OCI-M1 (cell line): ENCODE measurements around the gene FRMD5.
"Not testable (repeated sequence)": the region's sequence is repeated elsewhere in the genome, so short reads cannot be mapped to it uniquely, and the experiment has no call there.

Source experiments
- DNase-seq: peaks from one replicate; lab custom pipeline; 2025; lab: John Stamatoyannopoulos, UW

FRMD5 gene

DNA sequence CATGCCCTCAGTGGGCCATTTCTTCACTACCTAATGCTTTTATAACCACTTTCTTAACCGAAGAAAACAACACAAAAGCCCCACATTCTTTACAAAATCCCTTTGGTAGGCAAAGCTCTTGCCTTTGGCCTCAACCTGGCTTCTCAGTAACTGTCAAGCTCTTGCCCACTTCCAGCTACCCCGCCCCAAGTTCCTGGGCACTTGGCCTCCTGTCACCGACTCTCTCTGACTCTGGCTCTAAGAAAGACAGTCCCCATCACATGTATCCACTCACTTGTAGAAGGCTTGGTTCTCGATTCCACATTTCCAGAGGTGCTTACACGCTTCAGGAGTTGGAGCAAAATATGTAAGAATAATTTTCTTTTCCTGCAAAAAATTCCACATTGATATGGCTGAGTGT, 307.2 kb downstream of the FRMD5 start:
- DNase-seq = no peak

DNA sequence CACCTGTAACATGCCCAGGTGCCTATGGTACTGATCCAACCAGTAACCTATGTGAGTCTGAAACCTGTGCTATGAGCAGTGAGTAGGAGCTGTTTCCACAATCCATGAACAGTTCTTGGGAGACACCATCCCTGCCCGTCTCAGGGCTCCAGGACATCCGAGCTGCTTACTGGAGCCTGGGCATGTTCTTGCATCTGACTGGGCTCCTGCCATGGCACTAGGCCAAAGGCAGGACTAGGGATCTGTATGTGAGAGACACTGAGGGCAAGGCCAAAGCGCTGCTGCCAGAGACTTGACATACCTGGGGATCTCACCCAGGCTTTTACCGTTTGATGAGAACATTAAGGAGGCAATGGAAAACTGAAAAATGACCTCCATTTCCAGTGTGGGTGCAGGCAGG, 308.5 kb downstream of the FRMD5 start:
- no peak for DNase-seq

DNA sequence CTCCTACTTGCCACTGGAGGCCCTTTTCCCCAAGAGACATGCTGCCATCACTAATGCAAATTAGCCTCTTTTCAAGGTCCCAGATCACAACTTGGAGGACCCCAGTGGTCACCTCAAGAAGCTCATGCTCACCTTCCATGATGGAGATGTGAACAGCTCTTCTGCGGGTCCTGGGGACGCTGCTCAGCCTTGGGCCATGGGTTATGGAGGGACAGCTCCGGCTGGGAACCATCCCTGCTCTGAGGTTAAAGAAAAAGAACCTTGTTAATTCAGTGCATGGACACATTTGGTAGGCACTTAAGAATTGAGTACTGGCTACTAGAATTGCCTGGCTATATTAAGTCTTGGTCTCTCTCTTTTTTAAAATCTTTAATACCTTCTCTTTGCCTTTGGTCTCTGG, 311.5 kb downstream of the FRMD5 start:
- no peak for DNase-seq

DNA sequence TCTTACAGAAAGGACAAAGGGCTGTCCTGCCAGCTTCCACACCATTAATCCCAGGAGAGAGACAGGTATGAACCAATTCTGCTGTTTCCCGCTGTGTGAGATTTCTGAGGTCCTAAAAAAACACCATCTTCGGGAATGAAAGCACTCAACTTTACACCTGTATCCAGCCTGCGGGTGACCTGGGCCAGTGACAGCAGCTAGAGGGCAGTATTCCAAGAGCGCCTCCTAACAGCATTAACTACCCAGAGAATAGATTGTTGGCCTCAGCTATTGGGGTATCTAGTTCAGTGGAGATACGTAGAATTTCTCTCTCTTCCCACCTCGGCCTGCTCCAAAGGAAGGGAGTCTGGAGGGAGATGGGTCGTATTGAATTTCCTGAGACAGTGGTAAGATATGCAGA, 313.1 kb downstream of the FRMD5 start:
- DNase-seq = no peak

DNA sequence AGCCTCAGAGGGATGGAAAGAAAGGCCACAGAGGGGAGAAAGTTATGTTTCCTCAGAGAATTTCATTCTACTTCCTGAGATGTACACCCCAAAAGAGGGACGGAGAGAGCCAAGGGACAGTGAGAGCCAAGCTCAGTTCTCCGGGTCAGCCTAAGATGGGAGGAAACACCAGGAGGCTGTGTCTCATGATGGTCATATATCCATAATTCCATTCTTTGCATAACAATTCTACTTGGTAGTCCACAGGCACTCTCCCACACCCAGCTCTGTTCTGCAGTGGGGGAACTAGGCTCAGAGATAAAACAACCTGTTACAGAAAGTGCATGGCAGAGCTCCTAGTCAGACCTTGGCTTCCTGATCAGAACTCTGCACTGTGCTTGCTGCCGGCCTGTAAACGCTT, 313.8 kb downstream of the FRMD5 start:
- no peak for DNase-seq

DNA sequence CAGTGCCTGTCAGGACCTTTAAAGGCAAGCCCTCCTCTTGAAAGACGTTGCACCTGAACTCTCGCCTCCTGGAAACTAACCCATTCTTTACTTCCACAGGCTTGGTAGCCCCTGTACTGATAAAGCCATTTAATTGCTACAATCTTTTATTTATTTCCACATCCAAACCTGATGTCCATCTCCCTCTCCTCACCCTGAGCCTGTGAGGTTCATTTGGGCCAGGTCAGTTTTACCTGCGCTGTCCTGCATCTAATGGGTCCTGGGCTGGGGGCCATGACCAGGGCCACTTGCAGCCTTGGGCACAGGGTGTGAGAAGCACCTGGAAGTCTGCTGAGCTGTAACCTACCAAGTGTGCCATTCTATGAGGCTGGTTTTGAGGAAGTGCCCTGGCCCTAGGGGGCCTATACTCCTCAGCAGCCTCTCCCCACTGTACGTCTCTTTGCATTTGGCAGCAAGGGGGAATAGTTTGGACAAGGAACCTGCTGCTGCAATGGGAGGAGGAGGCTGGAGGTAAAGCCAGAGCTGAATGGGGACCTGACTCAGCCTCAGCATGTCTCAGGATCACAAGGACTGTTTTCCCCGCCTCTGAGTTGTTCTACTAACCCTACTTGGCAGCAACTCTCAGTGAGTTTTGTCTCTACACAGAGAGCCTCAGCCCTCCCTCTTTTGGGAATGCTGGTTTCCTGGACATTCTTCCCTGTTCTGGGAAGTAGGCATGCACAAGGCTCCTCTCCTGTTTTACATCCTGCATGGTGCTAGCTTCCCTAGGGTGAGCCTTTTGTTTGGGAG, 314.5 kb downstream of the FRMD5 start:
- no peak for DNase-seq

DNA sequence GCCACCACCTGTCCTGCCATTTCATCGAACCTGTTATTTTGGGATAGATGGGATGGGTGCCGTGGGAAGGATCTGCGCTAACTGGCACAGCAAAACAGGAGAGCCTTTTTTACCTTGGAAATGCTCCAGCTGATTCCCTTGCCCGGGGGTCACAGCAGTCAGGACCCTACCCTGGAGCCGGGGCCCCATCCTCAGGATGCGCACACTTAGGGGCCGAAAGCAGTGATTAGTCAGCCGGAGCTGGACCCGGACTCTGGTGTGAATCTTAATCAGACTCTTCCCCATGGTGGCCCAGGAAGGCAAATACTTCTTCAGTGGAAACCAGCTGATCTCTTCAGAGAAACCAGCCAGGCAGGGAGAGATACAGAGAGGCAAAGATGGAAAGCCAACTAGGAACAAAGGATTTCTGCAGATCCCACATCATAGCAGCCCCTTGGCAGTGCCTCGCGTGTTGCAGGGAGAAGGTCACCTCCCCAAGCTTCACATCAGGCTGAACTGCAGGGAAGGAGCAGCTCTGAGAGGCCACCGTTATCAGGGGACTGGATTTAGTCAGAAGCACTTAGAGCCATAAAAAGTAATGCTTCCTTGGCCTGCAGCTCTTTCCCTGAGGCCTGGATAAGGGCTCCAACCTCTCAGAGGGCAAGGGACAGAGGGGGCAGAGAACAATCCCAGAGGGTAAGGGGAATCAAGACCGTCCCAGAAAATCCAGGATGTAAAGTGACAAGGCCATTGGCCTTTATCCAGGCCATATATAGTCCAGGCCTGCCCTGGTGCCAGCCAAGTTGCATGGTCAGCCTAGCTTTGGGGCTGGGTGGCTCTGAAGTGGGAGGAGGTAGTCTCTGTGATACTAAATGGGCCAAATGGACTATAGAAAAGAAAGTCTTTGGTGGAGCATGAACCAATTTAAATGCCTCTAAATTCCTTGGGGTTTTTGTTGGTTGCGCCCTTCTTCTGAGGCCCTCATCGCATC, 315.4 kb downstream of the FRMD5 start:
- DNase-seq = no peak

DNA sequence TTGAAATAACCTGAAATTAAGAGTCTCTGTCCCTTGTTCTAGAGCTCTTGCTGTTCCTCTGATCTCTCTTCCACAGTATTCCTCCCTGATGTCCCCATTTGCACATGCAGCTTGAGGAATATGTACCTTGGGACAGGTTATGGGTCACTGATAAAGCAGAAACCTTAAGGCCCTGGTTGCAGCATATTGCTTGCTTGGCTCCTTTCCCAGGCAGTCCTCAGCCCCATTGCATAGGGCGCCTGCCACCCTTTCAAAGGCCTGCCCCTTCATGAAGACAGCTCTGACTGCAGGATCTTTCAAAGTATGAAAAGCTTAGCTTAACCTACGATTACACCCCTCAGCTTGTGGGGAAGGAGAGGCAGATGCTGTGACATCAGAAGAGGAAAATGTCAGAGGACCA, 316.6 kb downstream of the FRMD5 start:
- no peak for DNase-seq

DNA sequence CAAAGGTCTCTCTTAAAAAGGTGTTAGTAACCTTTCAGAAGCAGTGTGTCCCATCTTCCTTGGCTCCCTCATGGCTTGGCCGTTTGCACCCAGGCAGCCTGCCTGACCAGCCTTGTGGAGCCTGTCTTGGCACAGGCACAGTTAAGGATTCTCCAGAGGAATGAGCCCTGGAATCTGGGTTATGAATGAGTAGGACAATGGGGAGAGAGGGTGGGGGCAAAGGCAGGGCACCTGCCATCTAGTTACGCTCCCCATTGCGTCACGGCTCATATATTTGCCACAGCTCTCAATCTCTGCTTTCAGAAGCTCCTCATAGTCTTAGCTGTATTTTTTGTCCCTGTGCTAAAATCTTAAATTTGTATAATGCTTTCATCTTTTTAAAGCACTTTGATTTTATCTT, 317.7 kb downstream of the FRMD5 start:
- DNase-seq = no peak

DNA sequence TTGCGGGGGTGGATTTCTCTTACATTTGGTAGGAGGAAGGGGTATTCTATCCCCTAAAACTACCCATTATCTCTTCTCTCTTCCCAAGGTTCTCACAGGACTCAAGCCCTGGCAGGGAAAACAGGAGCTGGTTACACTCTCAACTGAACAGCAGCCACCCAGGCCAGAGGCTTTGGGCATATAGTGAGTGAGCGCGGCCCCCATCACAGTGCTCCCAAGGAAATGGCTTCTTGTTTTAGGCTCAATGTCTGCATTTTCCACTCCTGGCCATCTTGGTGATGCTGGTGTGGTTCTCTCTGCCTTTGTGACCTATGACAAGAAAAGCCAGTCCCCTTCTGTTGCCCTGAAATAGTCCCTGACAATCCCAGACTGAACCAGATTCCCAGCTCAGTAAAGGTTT, 318.2 kb downstream of the FRMD5 start:
- DNase-seq = no peak

DNA sequence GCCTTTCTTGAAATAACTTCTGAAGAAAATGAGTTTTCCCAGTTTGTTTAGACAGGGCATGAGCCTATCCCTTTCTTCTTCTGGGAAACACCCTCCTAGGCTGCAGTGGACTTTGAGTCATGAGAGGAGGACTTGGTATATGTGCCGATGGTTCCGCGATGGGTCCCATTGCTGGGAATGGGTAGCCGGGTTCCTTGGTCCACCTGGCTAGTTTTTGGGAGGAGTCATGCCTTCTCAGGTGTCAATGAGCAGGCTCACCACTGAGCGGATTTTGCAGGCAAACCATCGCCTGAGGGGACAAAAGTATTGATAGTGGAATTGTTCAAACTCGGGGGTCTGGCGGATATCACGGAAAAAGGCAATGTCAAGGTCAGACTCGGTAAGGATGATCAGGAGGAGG, 321.4 kb downstream of the FRMD5 start:
- no peak for DNase-seq

DNA sequence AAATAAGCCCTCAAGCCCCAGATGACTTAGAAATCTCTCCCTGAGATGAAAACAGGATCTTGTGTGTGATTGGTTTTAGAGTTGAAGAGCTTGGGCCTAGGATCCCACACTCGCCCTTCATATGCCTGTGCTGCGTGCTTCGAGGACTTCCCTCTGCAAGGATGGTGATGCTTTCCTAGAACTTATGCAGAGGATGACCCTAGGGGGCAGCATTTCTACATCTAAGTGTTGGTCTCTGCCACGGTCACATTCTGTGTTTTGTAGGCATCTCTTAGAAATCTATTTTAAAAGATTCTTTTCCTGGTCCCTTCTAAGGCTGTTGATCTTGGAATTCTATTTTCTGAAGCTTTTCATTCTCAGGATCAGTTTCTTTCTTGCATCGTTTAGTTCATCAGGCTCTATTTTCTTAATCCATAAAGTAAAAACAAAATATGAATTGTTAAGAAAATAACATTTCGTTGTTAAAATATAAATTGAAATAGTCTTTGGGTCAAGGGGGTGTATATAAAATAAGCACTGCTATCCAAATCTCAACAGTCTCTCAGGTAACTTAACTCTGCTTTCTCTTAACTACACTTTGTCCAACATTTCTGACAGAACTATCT, 322.6 kb downstream of the FRMD5 start:
- peak; percentile 51 for DNase-seq

DNA sequence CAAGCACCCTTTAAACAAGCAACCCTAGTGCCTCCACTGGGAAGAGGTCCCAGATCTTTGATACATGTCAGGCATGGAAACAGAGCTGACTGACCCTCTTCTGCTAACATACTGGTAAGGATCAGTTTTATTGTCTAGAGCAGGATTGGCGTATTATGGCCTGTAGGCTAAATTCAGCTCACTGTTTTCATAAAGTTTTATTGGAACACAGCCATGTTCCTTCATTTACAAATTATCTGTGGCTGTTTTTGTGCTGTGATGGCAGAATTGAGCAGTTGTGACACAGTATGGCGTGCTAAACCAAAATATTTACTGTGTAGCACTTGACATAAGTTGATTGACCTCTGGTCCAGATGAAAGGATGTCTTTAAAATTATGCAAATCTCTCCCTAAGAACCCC, 323.2 kb downstream of the FRMD5 start:
- DNase-seq = no peak

DNA sequence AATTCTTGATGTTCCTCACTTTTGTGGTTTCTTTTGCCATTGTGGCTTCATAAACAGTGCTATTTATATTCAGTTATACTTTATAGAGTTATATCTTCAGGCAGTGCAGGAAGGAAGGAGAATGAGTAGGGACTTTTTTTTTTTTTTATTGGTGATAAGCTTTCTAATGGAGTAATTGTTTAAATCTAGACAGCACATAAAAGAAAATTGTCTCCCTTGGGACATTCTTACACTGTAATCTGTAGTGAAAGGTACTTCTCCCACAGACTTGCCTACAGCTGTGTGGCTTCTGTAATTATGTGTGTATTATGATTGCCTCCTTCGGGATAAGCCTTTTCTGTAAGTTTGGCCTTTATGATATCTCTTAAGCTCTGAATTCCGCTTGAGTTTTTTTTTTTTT, 326.7 kb downstream of the FRMD5 start:
- no peak for DNase-seq

DNA sequence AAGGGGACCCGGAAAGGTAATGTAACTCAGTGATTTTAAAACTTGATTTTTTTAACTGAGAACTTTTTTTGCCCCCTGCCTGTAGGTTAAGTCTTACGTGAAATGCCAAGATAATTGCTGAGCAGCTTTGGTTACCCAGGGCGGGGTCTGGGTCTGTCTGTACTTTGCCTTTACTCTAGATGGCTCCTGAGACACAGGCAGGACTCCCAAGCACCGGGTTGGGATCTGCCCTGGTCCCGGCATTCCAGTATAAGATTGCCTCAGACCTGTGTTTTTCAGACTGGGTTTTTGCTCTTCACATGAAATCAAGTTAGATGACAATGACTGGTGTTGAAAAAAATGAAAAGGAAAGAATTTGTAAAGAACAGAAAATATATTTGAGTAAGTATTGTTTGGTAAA, 328.0 kb downstream of the FRMD5 start:
- no peak for DNase-seq

DNA sequence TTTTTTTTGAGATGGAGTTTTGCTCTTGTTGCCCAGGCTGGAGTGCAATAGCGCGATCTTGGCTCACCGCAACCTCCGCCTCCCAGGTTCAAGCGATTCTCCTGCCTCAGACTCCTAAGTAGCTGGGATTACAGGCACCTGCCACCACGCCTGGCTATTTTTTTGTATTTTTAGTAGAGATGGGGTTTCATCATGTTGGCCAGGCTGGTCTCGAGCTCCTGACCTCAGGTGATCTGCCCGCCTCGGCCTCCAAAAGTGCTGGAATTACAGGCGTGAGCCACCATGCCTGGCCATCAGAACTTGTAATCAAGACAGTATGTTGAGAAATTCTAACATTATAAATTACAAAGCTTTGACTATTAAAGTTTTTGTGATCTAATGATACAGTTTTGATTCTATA, 328.4 kb downstream of the FRMD5 start:
- DNase-seq = not testable (repeated sequence)

DNA sequence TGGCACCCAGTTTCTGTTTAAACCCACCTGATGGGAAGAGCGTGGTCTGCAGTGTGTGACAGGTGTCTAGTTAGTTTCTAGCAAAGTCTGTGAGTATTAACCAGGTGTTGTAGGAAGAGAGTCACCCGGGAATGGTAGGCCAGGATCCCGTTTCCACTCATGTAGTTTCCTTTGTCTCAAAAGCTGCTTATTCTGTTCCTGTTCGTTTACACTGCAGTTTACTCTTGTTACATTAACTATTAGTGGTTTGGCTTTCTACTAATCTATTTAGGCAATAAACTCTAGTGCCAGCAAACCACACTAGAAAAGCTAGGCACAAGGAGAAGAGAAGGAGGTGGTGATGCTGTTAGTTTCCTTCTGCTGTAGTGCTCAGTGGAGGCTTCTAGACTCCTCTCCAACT, 335.5 kb downstream of the FRMD5 start:
- no peak for DNase-seq

DNA sequence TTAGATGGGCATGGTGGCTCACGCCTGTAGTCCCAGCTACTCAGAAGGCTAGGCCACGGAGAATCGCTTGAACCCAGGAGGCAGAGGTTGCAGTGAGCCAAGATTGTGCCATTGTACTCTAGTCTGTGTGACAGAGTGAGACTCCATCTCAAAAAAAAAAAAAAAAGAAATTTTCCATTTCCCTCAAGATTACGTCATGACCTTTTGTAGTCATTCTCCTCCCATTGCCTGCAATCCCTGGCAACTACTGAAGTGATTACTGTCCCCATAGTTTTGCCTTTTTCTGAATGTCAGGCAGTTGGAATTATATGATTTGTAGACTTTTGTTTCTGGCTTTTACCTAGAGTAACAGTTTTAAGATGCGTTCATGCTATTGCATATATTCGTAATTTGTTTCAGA, 340.3 kb downstream of the FRMD5 start:
- DNase-seq = peak; percentile 8

DNA sequence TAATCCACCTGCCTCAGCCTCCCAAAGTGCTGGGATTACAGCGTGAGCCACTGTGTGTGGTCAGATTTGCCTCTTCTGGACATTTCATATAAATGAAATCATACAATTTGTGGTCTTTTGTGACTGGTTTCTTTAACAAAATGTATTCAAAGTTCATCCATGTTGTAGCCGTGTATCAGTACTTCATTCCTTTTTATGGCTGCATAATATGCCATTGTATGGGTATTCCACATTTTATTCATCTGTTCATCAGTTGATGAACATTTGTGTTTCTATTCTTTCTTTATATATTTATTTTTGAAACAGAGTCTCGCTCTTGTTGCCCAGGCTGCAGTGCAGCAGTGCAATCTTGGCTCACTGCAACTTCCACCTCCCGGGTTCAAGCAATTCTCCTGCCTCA, 342.5 kb downstream of the FRMD5 start:
- DNase-seq = no peak

DNA sequence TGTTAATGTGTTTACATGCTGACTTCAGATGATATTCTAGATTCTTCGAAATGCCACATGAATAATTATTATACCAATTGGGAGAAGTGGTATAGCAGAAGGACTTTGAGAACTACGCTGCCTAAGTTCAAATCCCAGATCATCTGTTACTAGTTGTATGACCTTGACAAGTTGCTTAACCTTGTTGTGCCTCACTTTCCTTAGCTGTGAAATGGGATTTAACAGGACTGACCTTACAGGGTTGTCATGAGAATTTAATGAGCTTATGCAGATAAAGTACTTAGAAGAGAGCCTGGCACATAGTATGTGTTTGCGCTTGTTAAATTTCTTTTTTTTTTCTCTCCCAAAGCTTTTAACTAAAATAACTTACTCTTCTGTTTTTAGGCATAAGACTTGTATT, 343.8 kb downstream of the FRMD5 start:
- DNase-seq = no peak

DNA sequence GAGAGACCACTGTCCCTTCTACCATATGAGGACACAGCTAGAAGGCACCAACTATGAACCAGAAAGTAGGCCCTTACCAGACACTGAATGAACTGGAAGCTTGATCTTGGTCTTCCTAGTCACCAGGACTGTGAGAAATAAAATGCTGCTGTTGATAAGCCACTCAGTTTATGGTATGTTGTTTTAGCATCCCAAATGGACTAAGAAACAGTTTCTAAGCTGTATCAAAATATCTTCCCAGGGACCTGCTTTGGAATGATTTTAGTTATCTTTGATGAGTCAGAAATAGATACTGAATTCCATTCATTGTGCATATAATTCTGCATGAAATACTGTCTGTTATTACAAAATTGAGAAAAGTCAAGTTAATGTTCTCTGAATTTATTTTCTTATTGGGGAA, 349.6 kb downstream of the FRMD5 start:
- DNase-seq = no peak

DNA sequence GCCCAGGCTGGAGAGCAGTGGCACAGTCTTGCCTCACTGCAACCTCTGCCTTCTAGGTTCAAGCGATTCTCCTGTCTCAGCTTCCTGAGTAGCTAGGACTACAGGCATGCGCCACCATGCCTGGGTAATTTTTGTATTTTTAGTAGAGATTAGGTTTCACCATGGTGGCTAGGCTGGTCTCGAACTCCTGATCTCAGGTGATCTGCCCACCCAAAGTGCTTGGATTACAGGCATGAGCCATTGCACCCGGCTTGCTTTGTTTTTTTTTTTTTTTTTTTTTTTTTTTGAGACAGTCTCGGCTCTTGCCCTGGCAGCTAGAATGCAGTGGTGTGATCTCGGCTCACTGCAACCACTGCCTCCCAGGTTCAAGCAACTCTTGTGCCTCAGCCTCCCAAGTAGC, 362.6 kb downstream of the FRMD5 start:
- DNase-seq = not testable (repeated sequence)

DNA sequence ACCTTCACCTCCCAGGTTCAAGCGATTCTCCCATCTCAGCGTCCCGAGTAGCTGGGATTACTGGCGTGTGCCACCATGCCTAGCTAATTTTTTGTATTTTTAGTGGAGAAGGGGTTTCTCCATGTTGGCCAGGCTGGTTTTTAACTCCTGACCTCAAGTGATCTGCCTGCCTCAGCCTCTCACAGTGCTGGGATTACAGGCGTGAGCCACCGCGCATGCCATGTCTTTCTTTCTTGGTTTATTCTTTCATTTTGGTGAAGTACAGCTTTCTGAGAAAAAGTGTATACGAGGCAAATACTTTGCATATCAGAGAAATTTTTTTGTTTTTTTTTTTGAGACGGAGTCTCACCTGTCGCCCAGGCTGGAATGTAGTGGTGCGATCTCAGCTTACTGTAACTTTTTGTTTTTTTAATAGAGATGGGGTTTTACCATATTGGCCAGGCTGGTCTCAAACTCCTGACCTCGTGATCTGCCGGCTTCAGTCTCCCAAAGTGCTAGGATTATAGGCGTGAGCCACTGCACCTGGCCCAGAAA, 363.5 kb downstream of the FRMD5 start:
- DNase-seq = not testable (repeated sequence)
